Measurements from ENCODE around the gene RANBP1. TPM values are rescaled to one million over a fixed set of nuclear protein-coding genes. Genes with fewer than 3 reads are reported as not detected.

Gene RANBP1
- total RNA-seq, 1 experiment from 2014 or later = 509 TPM

DNA sequence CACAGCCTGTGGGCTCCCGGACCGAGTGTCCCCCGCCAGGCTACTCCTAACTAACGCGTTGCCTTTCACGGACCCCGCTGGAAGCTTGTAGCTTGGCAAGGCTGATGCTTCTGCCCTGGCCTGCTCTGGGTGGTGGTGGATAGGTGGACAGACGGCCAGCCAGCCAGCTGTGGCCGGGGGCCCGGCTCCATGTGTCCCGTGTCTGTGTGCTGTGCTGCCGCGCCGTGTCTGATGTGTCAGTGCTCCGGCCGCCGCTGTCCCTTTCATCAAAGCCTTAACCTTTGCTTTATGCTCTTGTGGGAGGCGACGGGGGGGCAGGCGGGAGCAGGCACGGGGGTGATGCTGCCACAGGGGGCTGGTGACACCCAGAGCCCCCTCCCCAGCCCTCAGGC, 29.9 kb downstream of the RANBP1 start:
- no TSS peak for BruUV-seq (replicated peaks)

GRCh38 chr22:20146777-20147176, 30.9 kb downstream of the RANBP1 start:
- Histone ChIP-seq H3K27ac (ENCODE audit: low read depth, low read length, poor library complexity, severe bottlenecking) (no peak overlapping the region), H3K27me3 (replicated peaks; ENCODE audit: insufficient read depth, low read depth, low read length, poor library complexity) (no peaks in the 10 kb centered on the region), H3K4me1 (ENCODE audit: insufficient read depth, low read length, poor library complexity, severe bottlenecking) (no peaks in the 10 kb centered on the region), H3K9me3 (ENCODE audit: low read depth, low read length, poor library complexity, severe bottlenecking) (no peaks in the 10 kb centered on the region), H3K4me3 (ENCODE audit: low read depth, low read length, poor library complexity, severe bottlenecking) (no peak overlapping the region), H3K36me3 (ENCODE audit: insufficient read depth, low read length, poor library complexity, severe bottlenecking) (no peaks in the 10 kb centered on the region)
- ChIA-PET CTCF (no interaction called here), POLR2A (ENCODE audit: low non-redundant PET) (no interaction called here)
- BruUV-seq (replicated peaks) = no TSS peak
- TF ChIP-seq EZH2 (IDR thresholded peaks at IDR 0.05; ENCODE audit: borderline replicate concordance, low read depth, low read length, poor library complexity, severe bottlenecking) (no peak), CTCF (conservative IDR thresholded peaks at IDR 0.05; ENCODE audit: low read depth, low read length) (no peak)
- intact Hi-C loops (cut with micrococcal nuclease; ENCODE audit: unreplicated experiment) = no loop called here
- DNase-seq (ENCODE audit: low spot score) = no peak

More for the DNA sequence above, 29.9 kb downstream of the RANBP1 start:
- ChIA-PET POLR2A (ENCODE audit: low non-redundant PET) (no interaction called here), CTCF (no interaction called here)
- Histone ChIP-seq H3K4me3 (ENCODE audit: low read depth, low read length, poor library complexity, severe bottlenecking) (no peak overlapping the region), H3K9me3 (ENCODE audit: low read depth, low read length, poor library complexity, severe bottlenecking) (no peaks in the 10 kb centered on the region), H3K4me1 (ENCODE audit: insufficient read depth, low read length, poor library complexity, severe bottlenecking) (no peaks in the 10 kb centered on the region), H3K27me3 (replicated peaks; ENCODE audit: insufficient read depth, low read depth, low read length, poor library complexity) (no peaks in the 10 kb centered on the region), H3K27ac (ENCODE audit: low read depth, low read length, poor library complexity, severe bottlenecking) (no peak overlapping the region), H3K36me3 (ENCODE audit: insufficient read depth, low read length, poor library complexity, severe bottlenecking) (no peaks in the 10 kb centered on the region)
- TF ChIP-seq EZH2 (IDR thresholded peaks at IDR 0.05; ENCODE audit: borderline replicate concordance, low read depth, low read length, poor library complexity, severe bottlenecking) = no peak
- no peak for TF ChIP-seq CTCF (conservative IDR thresholded peaks at IDR 0.05; ENCODE audit: low read depth, low read length)
- intact Hi-C loops (cut with micrococcal nuclease; ENCODE audit: unreplicated experiment) = no loop called here
- no peak for DNase-seq (ENCODE audit: low spot score)

GRCh38 chr22:20147237-20147988, 31.5 kb downstream of the RANBP1 start:
- no peaks in the 10 kb centered on the region for H3K36me3 ChIP-seq (ENCODE audit: insufficient read depth, low read length, poor library complexity, severe bottlenecking)
- H3K9me3 ChIP-seq (ENCODE audit: low read depth, low read length, poor library complexity, severe bottlenecking) = no peaks in the 10 kb centered on the region
- intact Hi-C loops (cut with micrococcal nuclease; ENCODE audit: unreplicated experiment) = no loop called here
- CTCF ChIA-PET = no interaction called here
- TF ChIP-seq CTCF (conservative IDR thresholded peaks at IDR 0.05; ENCODE audit: low read depth, low read length) (no peak), EZH2 (IDR thresholded peaks at IDR 0.05; ENCODE audit: borderline replicate concordance, low read depth, low read length, poor library complexity, severe bottlenecking) (no peak)
- no peaks in the 10 kb centered on the region for H3K4me1 ChIP-seq (ENCODE audit: insufficient read depth, low read length, poor library complexity, severe bottlenecking)
- H3K27me3 ChIP-seq (replicated peaks; ENCODE audit: insufficient read depth, low read depth, low read length, poor library complexity) = no peaks in the 10 kb centered on the region
- no peak overlapping the region for H3K4me3 ChIP-seq (ENCODE audit: low read depth, low read length, poor library complexity, severe bottlenecking)
- POLR2A ChIA-PET (ENCODE audit: low non-redundant PET) = no interaction called here
- no peak overlapping the region for H3K27ac ChIP-seq (ENCODE audit: low read depth, low read length, poor library complexity, severe bottlenecking)
- no peak for DNase-seq (ENCODE audit: low spot score)
- no TSS peak for BruUV-seq (replicated peaks)

Data from A673 (cell line).